IPS DF 6.9 (cell line): ENCODE data around the gene ALDH1A1.

ENCODE experiments used
- DNase-seq: peaks from one replicate; pipeline ENCODE4 v3.0.0-alpha.2; 2013; ENCODE audit warnings: low read depth, low spot score
- H3K27ac ChIP-seq: one replicate; pipeline ENCODE4 v1.5.1; 2013; ENCODE audit warnings: low read length, control low read depth
- H3K27me3 ChIP-seq: 2 replicates; pipeline ENCODE4 v1.6.1; 2013; ENCODE audit warnings: mild to moderate bottlenecking, low read length; ENCODE audit not compliant: control insufficient read depth, insufficient read depth
- H3K36me3 ChIP-seq: 2 replicates; pipeline ENCODE4 v1.6.1; 2013; ENCODE audit warnings: low read length; ENCODE audit not compliant: control insufficient read depth, insufficient read depth
- H3K4me1 ChIP-seq: 2 replicates; pipeline ENCODE4 v1.6.1; 2013; ENCODE audit warnings: low read length; ENCODE audit not compliant: control insufficient read depth, insufficient read depth
- H3K4me3 ChIP-seq: 2 replicates; pipeline ENCODE4 v1.5.1; 2013; ENCODE audit warnings: mild to moderate bottlenecking, low read length
- H3K9me3 ChIP-seq: 2 replicates; pipeline ENCODE4 v1.6.1; 2013; ENCODE audit warnings: low read length, inconsistent platforms; ENCODE audit not compliant: control insufficient read depth, insufficient read depth
- WGBS: extraction: QIAGEN DNeasy Blood & Tissue Kit; methylation state at CpG from one replicate; pipeline ENCODE4 v1.1.7; 2013; ENCODE audit warnings: mixed read lengths, missing lambda C conversion rate; ENCODE audit not compliant: insufficient read length, insufficient coverage; 5-methylcytosine and 5-hydroxymethylcytosine counted together

ALDH1A1 gene

DNA sequence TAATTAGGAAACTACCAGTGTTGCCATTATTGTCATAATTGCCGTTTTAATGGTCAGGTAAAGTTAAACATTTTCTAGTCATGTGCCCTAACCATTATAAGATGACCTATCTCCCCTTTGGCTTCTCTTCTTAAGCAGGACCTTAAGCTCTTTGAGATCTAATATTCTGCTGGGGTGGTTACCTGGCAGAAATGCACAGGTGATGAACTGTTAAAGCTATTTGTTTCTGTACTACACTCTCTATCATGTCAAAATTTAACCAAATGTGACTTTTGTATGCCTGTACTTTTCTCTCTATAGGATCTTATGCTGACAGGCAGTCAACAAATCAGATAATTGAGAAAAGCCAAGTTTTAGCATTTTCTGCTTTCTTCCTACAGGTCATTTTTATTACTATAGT lies 23.3 kb downstream of the ALDH1A1 start:
- no CpG with 5 or more reads among the region's 1 CpG for WGBS
- no peaks in the 10 kb centered on the region for H3K9me3 ChIP-seq
- no peak overlapping the region for H3K4me3 ChIP-seq
- DNase-seq = no peak
- H3K4me1 ChIP-seq = no peaks in the 10 kb centered on the region; the same call in 1 of the 2 replicates
- no peaks in the 10 kb centered on the region for H3K27me3 ChIP-seq
- H3K27ac ChIP-seq = no peak overlapping the region
- H3K36me3 ChIP-seq = no peaks in the 10 kb centered on the region

DNA sequence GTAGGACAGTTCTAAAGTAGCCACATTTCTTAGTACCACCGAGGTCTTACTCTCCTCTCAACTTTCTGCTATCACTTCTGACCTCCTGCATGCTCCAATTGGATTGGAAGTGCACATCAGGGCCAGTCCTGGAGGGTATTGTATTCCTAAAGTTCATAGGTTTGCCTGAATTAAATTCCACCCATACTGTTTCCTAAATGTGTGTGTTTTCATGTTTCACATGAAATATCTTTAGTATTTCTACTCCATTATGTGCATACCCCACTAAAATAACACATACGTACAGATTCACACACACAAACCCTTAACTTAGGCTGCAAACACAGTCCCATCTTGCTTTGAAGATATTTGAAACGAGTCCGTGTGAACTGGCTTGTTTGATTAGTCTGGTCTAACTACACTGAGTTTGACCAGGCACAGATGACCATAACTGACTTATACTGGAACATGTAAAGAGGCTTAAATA lies 24.8 kb downstream of the ALDH1A1 start:
- H3K27me3 ChIP-seq = no peaks in the 10 kb centered on the region
- DNase-seq = no peak
- H3K36me3 ChIP-seq = no peaks in the 10 kb centered on the region
- no peaks in the 10 kb centered on the region; the same call in 1 of the 2 replicates for H3K4me1 ChIP-seq
- no CpG with 5 or more reads among the region's 4 CpGs for WGBS
- no peak overlapping the region for H3K4me3 ChIP-seq
- no peaks in the 10 kb centered on the region for H3K9me3 ChIP-seq
- no peak overlapping the region for H3K27ac ChIP-seq

DNA sequence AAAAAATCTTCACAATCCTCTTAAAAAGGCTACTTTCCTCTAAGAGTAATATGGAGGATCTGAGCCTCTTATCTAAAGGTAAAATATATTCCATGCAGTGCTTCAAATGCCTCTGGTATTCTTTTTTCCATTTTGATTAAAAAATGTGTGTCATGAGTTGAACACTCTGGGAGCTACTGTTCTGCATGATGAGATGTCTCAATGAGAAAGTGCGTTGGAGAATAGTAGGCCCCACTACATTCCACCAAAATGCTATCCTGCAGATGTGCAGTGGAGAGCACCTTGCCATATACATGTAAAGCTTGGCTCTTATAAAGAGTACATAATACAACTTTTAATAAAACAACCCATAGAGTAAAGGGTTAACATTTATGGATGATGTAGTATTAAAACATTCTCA lies 26.3 kb downstream of the ALDH1A1 start:
- H3K27ac ChIP-seq = no peak overlapping the region
- WGBS = no CpG with 5 or more reads among the region's 1 CpG
- no peaks in the 10 kb centered on the region for H3K9me3 ChIP-seq
- H3K27me3 ChIP-seq = no peaks in the 10 kb centered on the region
- DNase-seq = no peak
- H3K4me3 ChIP-seq = no peak overlapping the region
- H3K4me1 ChIP-seq = no peaks in the 10 kb centered on the region; the same call in 1 of the 2 replicates
- no peaks in the 10 kb centered on the region for H3K36me3 ChIP-seq

DNA sequence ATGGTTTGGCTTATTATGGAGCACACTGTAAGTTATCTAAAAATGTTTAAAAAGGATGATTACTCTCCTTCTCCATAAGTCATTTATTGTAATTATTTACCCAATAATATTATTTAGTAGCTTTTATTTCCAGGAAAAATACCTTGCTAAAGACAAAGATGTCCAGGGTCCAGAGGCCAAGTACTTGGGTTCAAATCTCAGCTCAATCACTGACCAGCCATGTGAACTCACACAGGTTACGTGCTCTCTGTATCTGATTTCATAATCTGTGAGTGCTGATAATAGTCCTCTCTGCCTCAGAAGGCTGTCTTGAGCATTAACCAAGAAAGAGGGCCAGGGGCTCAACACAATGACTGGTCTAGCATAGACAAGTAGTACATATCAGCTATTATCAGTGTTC lies 27.0 kb downstream of the ALDH1A1 start:
- no CpG with 5 or more reads among the region's 1 CpG for WGBS
- H3K36me3 ChIP-seq = no peaks in the 10 kb centered on the region
- no peak for DNase-seq

DNA sequence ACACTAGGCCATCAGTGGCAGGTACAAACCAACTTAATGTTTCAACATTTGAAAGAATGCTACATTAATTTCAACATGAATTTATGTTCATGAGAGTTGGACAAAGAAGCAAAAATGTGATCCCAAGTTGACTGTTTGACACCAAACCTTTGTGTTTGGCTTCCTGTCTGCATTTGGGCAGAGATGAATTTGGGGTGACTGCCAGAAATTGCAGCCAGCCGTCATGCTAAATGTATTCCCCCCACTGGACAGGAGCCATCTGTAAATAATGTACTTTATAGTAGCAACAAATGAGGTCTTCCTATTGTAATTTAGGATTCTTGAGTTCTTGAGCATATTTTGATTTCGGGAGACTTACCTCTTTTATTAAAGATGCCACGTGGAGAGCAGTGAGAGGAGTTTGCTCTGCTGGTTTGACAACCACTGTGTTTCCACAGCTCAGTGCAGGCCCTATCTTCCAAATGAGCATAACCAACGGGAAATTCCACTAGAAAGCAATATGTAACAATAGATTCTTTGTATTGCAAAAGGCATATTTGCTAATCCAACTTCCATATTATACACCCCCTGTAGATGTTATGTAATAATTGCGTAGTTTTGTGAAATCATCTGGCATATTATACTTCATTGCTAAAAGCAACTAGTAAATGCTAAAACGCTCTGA lies 27.6 kb downstream of the ALDH1A1 start:
- Histone ChIP-seq H3K9me3 (no peaks in the 10 kb centered on the region), H3K4me1 (no peaks in the 10 kb centered on the region), H3K36me3 (no peaks in the 10 kb centered on the region), H3K27me3 (no peaks in the 10 kb centered on the region), H3K27ac (no peak overlapping the region), H3K4me3 (no peak overlapping the region)
- no peak for DNase-seq
- no CpG with 5 or more reads among the region's 6 CpGs for WGBS

More for the DNA sequence above, 27.0 kb downstream of the ALDH1A1 start:
- Histone ChIP-seq H3K4me1 (no peaks in the 10 kb centered on the region; the same call in 1 of the 2 replicates), H3K27ac (no peak overlapping the region), H3K4me3 (no peak overlapping the region), H3K27me3 (no peaks in the 10 kb centered on the region), H3K9me3 (no peaks in the 10 kb centered on the region)

DNA sequence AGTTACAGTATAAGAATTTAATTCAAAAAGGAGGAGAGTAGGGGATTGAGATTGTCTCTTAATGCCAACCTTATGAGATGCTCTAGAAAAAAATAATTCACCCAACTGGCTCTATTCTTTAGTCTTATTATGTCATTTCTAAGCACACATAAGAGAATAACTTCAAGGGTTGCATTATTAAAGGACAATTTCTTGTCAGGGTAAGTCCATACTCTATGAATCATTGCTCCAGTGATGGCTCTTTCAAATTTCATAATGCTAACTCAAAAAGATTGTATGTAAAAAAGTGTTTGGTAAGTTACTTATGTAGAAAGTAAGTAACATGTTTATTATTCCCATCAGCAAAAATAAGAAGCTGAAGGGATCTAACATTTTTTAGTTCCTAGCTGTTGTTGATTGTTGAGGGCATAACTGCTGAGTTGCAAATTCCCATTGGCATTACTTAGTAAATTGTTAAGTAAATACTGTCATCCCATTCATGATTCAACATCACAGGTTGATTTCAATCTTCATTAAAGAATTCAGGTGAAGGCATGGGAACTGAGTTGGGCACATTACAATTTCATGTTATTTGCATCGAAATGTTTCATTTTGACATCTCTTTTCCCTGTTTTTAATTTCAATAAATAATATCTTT lies 28.6 kb downstream of the ALDH1A1 start:
- Histone ChIP-seq H3K4me3 (no peak overlapping the region), H3K4me1 (no peaks in the 10 kb centered on the region), H3K36me3 (no peaks in the 10 kb centered on the region), H3K27me3 (no peaks in the 10 kb centered on the region), H3K27ac (no peak overlapping the region), H3K9me3 (no peaks in the 10 kb centered on the region)
- DNase-seq = no peak
- no CpG with 5 or more reads among the region's 1 CpG for WGBS

DNA sequence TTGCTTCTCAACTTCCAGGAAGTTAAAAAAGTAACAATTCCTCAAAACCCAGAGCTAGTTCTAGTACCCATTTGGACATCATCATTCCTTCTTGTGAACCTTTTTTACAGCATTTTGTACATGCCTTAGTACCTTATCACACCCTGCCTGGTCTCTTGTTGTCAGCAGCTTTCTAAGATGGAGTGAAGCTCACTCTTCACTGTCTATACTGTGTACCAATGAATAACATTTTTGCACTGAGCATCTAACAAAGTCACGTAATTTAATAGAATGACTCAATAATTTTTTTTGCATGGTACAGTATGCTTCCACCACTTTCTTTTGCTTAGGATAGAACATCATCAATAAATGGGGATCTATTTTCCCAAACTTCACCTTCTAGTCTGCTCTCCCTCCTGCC lies 29.8 kb downstream of the ALDH1A1 start:
- WGBS = no CpG with 5 or more reads among the region's 1 CpG

DNA sequence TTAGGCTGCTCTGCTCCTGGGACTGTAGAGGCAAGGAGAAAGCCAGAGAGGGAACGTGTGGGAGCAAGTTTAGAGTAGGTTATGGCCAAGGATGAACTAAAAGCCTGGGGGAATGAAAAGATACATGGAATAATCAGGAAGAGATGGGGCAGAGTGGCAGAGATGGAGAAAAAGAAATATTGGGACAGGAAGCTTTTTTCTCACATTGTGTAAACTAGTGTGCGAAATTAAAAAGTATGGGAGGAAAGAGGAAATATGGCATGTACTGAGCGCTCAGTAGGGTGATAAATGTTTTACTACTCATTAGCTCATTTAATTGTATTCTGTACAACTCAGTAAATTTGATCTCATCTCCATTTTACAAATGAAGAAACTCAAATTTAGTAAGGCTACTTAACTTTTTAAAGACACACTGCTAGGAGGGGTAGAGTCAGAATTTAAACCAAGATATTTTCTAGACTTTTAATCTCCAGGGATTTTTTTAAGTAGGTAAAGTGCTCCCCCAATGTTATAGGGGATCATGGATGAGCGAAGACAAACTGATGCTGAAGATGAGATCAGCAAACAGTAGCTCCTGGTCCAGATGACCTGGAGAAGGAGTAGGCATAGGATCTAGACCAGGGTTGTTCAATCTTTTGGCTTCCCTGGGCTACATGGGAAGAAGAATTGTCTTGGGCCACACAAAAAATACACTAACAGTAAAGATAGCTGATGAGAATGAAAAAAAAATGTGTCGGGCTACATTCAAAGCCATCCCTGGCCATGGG lies 30.8 kb downstream of the ALDH1A1 start:
- Histone ChIP-seq H3K36me3 (no peaks in the 10 kb centered on the region), H3K4me1 (no peaks in the 10 kb centered on the region), H3K9me3 (no peaks in the 10 kb centered on the region), H3K27ac (no peak overlapping the region), H3K4me3 (no peak overlapping the region), H3K27me3 (no peaks in the 10 kb centered on the region)
- DNase-seq = no peak
- WGBS = no CpG with 5 or more reads among the region's 5 CpGs

More for the DNA sequence above, 29.8 kb downstream of the ALDH1A1 start:
- no peaks in the 10 kb centered on the region for H3K27me3 ChIP-seq
- no peak for DNase-seq
- H3K4me3 ChIP-seq = no peak overlapping the region
- no peak overlapping the region for H3K27ac ChIP-seq
- H3K4me1 ChIP-seq = no peaks in the 10 kb centered on the region
- H3K9me3 ChIP-seq = no peaks in the 10 kb centered on the region
- no peaks in the 10 kb centered on the region for H3K36me3 ChIP-seq

DNA sequence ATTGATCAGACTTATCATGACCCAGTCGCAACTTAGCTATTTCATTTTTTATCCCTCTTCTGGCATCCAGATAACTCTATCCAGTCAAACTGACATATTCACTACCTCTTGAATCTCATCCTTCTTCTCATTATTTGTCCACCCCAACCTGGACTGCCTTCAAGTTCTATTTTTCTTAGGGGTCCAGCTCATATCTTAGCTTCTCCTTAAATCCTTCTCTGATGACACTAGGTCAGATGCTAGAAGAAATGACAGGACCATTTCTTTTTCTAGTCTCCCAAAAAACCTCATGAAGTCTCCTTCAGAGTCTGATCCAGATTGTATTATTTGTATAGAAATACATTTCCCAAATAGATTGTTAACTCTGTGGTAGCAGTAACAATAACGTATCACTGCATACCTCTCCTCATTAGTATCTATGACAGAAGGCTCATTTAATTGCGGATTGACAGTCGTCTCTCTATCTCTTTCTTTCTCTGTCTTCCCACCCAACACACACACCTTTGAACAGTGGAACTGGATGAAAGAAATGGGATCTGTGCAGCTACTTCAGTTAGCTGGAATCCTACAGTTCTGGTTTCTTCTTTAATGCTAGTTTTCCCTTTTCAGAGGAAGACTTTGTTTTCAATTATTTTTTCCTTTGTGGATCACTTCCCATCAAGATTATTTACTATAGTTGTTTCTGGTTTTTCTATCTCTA lies 33.5 kb downstream of the ALDH1A1 start:
- no CpG with 5 or more reads among the region's 4 CpGs for WGBS
- Histone ChIP-seq H3K27me3 (no peaks in the 10 kb centered on the region), H3K4me1 (no peaks in the 10 kb centered on the region), H3K36me3 (no peaks in the 10 kb centered on the region), H3K27ac (no peak overlapping the region), H3K9me3 (no peaks in the 10 kb centered on the region), H3K4me3 (no peak overlapping the region)
- no peak for DNase-seq

DNA sequence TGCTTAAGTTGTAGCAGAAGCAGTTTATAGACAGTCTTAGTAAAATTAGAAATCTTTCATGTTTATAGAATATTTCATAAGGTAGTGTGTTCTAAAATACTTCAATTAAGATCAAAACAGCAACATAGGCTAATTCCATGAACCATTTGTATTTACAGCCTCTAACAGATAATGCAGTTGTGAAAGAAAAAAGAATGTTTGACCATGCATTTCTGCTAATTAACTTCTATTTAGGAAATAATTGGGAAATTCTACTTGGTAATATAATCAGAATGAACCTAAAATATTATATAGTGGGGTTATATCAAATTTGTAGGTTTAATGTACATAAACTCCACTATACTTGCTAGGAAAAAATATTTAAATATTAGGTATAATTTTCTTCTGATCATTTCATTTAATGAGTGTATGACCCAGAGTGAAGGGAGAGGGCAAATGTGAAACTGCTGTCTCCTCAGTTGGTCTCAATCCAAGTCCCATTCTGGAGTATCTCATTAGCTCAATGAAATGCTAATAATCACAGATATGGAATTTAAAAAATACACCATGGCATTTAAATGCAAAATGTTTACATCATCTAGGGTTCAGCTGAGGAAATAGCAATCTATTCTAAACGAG lies 34.9 kb downstream of the ALDH1A1 start:
- no CpG with 5 or more reads among the region's 1 CpG for WGBS
- H3K4me1 ChIP-seq = no peaks in the 10 kb centered on the region
- no peaks in the 10 kb centered on the region for H3K27me3 ChIP-seq
- no peaks in the 10 kb centered on the region for H3K36me3 ChIP-seq
- H3K9me3 ChIP-seq = no peaks in the 10 kb centered on the region
- no peak overlapping the region for H3K4me3 ChIP-seq
- no peak overlapping the region for H3K27ac ChIP-seq
- no peak for DNase-seq
